HEK293 (cell line): ENCODE measurements around the gene ACOT7.

ENCODE experiments used
- CTCF ChIA-PET: fragments of 350-600 bp; formaldehyde crosslinking; extraction: SDS; loops from one replicate; lab custom pipeline; 2021; ENCODE audit warnings: antibody characterized with exemption; lab: Yijun Ruan, JAX
- POLR2A ChIA-PET: fragments of 300-600 bp; formaldehyde crosslinking; extraction: SDS; loops from one replicate; lab custom pipeline; 2020; ENCODE audit warnings: antibody characterized with exemption, inconsistent platforms; lab: Yijun Ruan, JAX
- H3K27ac ChIP-seq: fragments of 200-500 bp; sonication (Bioruptor generic); 2 replicates; pipeline ENCODE4 v1.5.1; 2014; ENCODE audit warnings: low read depth, low read length, control low read depth, inconsistent platforms; ENCODE audit errors: extremely low read depth
- H3K36me3 ChIP-seq, 2 experiments: fragments of 200-500 bp in 1 of 2; sonication (Bioruptor generic) in 1 of 2; 1 replicate in 1 of 2; 2 replicates in 1 of 2; pipeline ENCODE4 v1.5.1; 2014 to 2017; ENCODE audit warnings: inconsistent platforms in 2 of 2, low read length in 2 of 2; ENCODE audit not compliant: control insufficient read depth in 2 of 2, insufficient read depth in 1 of 2
- H3K4me1 ChIP-seq: fragments of 200-500 bp; sonication (Bioruptor generic); 2 replicates; pipeline ENCODE4 v1.5.1; 2014; ENCODE audit warnings: mild to moderate bottlenecking, low read length, inconsistent platforms; ENCODE audit not compliant: control insufficient read depth, insufficient read depth
- H3K4me3 ChIP-seq: 2 replicates; pipeline ENCODE4 v1.5.1; 2011; ENCODE audit warnings: low read depth, mild to moderate bottlenecking, control low read depth, low read length, moderate library complexity
- H3K9me3 ChIP-seq: fragments of 200-500 bp; sonication (Bioruptor generic); 2 replicates; pipeline ENCODE4 v1.5.1; 2014; ENCODE audit warnings: low read depth, low read length, inconsistent platforms; ENCODE audit not compliant: control insufficient read depth, insufficient read depth
- GLI4 ChIP-seq: fragments of 450-650 bp; formaldehyde crosslinking; IDR thresholded peaks from 2 replicates; pipeline ENCODE4 v1.5.1; 2016; ENCODE audit warnings: missing biosample characterization, missing genetic modification characterization
- KLF8 ChIP-seq: fragments of 450-650 bp; formaldehyde crosslinking; IDR thresholded peaks from 2 replicates; pipeline ENCODE4 v1.5.1; 2016; ENCODE audit warnings: missing biosample characterization, missing genetic modification characterization
- RBAK ChIP-seq: fragments of 450-650 bp; formaldehyde crosslinking; IDR thresholded peaks from 2 replicates; pipeline ENCODE4 v1.5.1; 2016; ENCODE audit warnings: missing biosample characterization, missing genetic modification characterization
- SALL2 ChIP-seq: fragments of 450-650 bp; formaldehyde crosslinking; IDR thresholded peaks from 2 replicates; pipeline ENCODE4 v1.5.0; 2017; ENCODE audit warnings: missing biosample characterization, mild to moderate bottlenecking, missing genetic modification characterization, borderline replicate concordance
- TRIM28 ChIP-seq: IDR thresholded peaks from 2 replicates; pipeline ENCODE4 v1.6.1; 2011; ENCODE audit warnings: low read length, control low read depth, borderline replicate concordance
- YY1 ChIP-seq: fragments of 450-650 bp; formaldehyde crosslinking; IDR thresholded peaks from 2 replicates; pipeline ENCODE4 v1.5.1; 2018; ENCODE audit warnings: missing biosample characterization, missing genetic modification characterization
- ZBTB21 ChIP-seq: fragments of 450-650 bp; formaldehyde crosslinking; IDR thresholded peaks from 2 replicates; pipeline ENCODE4 v1.5.1; 2017; ENCODE audit warnings: missing biosample characterization, missing genetic modification characterization
- ZBTB48 ChIP-seq: fragments of 450-650 bp; formaldehyde crosslinking; IDR thresholded peaks from 2 replicates; pipeline ENCODE4 v1.5.1; 2016; ENCODE audit warnings: missing biosample characterization, missing genetic modification characterization
- ZNF132 ChIP-seq: fragments of 450-650 bp; formaldehyde crosslinking; IDR thresholded peaks from 2 replicates; pipeline ENCODE4 v1.5.1; 2017; ENCODE audit warnings: missing biosample characterization, missing genetic modification characterization, borderline replicate concordance
- ZNF157 ChIP-seq: fragments of 450-650 bp; formaldehyde crosslinking; IDR thresholded peaks from 2 replicates; pipeline ENCODE4 v1.5.1; 2016; ENCODE audit warnings: missing biosample characterization, missing genetic modification characterization
- ZNF211 ChIP-seq: fragments of 450-650 bp; formaldehyde crosslinking; IDR thresholded peaks from 2 replicates; pipeline ENCODE4 v1.5.1; 2016; ENCODE audit warnings: low read depth, missing biosample characterization, missing genetic modification characterization
- ZNF266 ChIP-seq: fragments of 450-650 bp; formaldehyde crosslinking; IDR thresholded peaks from 2 replicates; pipeline ENCODE4 v1.5.1; 2016; ENCODE audit warnings: missing biosample characterization, missing genetic modification characterization, low read depth
- ZNF514 ChIP-seq: fragments of 450-650 bp; formaldehyde crosslinking; IDR thresholded peaks from 2 replicates; pipeline ENCODE4 v1.5.1; 2016; ENCODE audit warnings: missing biosample characterization, missing genetic modification characterization
- ZNF600 ChIP-seq: fragments of 450-650 bp; formaldehyde crosslinking; IDR thresholded peaks from 2 replicates; pipeline ENCODE4 v1.5.1; 2016; ENCODE audit warnings: missing biosample characterization, missing genetic modification characterization
- ZNF610 ChIP-seq: fragments of 450-650 bp; formaldehyde crosslinking; IDR thresholded peaks from 2 replicates; pipeline ENCODE4 v1.5.1; 2016; ENCODE audit warnings: missing biosample characterization, missing genetic modification characterization, borderline replicate concordance
- ZNF624 ChIP-seq: fragments of 450-650 bp; formaldehyde crosslinking; IDR thresholded peaks from 2 replicates; pipeline ENCODE4 v1.5.1; 2017; ENCODE audit warnings: missing biosample characterization, missing genetic modification characterization
- ZNF677 ChIP-seq: fragments of 450-650 bp; IDR thresholded peaks from 2 replicates; pipeline ENCODE4 v1.5.0; 2018; ENCODE audit warnings: missing biosample characterization, mild to moderate bottlenecking, missing genetic modification characterization, moderate library complexity
- ZNF701 ChIP-seq: fragments of 450-650 bp; formaldehyde crosslinking; IDR thresholded peaks from 2 replicates; pipeline ENCODE4 v1.5.1; 2016; ENCODE audit warnings: missing biosample characterization, missing genetic modification characterization
- ZNF776 ChIP-seq: fragments of 450-650 bp; formaldehyde crosslinking; IDR thresholded peaks from 2 replicates; pipeline ENCODE4 v1.5.0; 2017; ENCODE audit warnings: missing biosample characterization, missing genetic modification characterization, borderline replicate concordance
- ZNF843 ChIP-seq: fragments of 450-650 bp; formaldehyde crosslinking; IDR thresholded peaks from 2 replicates; pipeline ENCODE4 v1.5.1; 2016; ENCODE audit warnings: missing biosample characterization, missing genetic modification characterization
- ZSCAN30 ChIP-seq: fragments of 450-650 bp; IDR thresholded peaks from 2 replicates; pipeline ENCODE4 v1.5.1; 2018; ENCODE audit warnings: missing biosample characterization, mild to moderate bottlenecking, missing genetic modification characterization, moderate library complexity
- TF ChIP-seq, protein P1 (sequence below): fragments of 450-650 bp; formaldehyde crosslinking; IDR thresholded peaks from 2 replicates; pipeline ENCODE4 v1.5.1; 2016; ENCODE audit warnings: missing biosample characterization, missing genetic modification characterization
- TF ChIP-seq, protein P2 (sequence below): fragments of 450-650 bp; formaldehyde crosslinking; IDR thresholded peaks from 2 replicates; pipeline ENCODE4 v1.5.1; 2016; ENCODE audit warnings: missing biosample characterization, missing genetic modification characterization
- TF ChIP-seq, protein P3 (sequence below): fragments of 450-650 bp; formaldehyde crosslinking; IDR thresholded peaks from 2 replicates; pipeline ENCODE4 v1.5.1; 2016; ENCODE audit warnings: missing biosample characterization, missing genetic modification characterization
- TF ChIP-seq, protein P4 (sequence below): fragments of 450-650 bp; IDR thresholded peaks from 2 replicates; pipeline ENCODE4 v1.5.1; 2018; ENCODE audit warnings: missing biosample characterization, mild to moderate bottlenecking, missing genetic modification characterization
- TF ChIP-seq, protein P5 (sequence below): fragments of 450-650 bp; formaldehyde crosslinking; IDR thresholded peaks from 2 replicates; pipeline ENCODE4 v1.5.1; 2016; ENCODE audit warnings: missing biosample characterization, missing genetic modification characterization, low read depth
- TF ChIP-seq, protein P6 (sequence below): fragments of 450-650 bp; formaldehyde crosslinking; IDR thresholded peaks from 2 replicates; pipeline ENCODE4 v1.5.1; 2016; ENCODE audit warnings: missing biosample characterization, missing genetic modification characterization

The ACOT7 gene

DNA sequence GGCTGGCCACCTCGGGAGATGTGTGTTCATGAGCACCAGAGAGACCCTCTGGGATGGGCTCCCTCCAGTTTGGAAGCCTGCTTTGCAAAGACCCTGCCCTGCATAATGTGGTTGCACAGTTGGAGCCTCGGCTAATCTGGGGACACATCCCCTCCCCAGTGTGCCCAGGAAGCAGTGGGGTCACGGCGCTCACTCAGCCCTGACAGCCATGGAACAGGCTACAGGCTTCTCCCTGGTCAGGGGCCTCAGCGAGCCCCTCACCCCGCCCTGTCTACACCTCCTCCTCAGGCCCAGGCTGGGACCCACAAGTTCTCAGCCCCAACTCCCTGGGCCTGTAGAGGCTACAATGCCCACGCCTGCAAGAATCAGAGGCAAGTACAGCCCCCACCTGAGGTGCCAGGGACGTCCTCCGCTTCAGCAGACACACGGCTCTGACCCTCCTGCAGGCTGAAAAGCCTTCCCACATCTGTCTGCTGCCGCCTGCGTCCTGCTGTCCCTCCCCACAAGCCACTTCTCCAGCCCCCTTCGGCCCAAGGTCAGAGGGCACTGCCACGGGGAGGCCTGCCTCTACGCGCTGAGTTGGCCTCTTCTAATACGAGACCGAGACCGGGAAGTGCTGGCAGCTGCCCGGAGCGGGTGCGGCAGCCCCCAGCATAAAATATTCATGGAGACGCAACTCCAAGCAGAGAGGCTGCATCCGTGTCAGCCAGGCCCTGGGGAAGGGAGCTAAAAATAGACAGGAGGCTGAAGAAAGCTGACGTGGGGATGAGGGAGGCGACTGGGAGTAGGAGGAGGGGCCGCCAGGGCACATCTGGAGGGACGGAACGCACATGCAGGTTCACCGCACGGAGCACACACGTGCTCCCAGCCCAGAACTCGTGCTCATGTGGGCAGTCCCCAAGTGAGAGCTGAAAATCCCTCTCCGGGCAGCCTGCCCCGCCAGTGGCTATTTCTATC, 117.5 kb downstream of the ACOT7 start:
- Histone ChIP-seq H3K36me3 (peaks cover 0 to 35% of the 10 kb centered on the region in 2 experiments; a peak in 1 of 3 replicates), H3K4me3 (no peak overlapping the region), H3K4me1 (peaks cover 22% of the 10 kb centered on the region), H3K27ac (no peak overlapping the region), H3K9me3 (no peaks in the 10 kb centered on the region)
- ChIA-PET POLR2A (no interaction called here), CTCF (interaction anchor here (0.6 to 1.4 kb wide), 2 partner anchors 86 to 147 kb away, joined by 4 to 5 read pairs; no protein-coding TSS in a partner anchor)
- no peak for TF ChIP-seq KLF8 (tag by site-specific recombination)
- TF ChIP-seq RBAK (tag by site-specific recombination) = no peak
- no peak for TF ChIP-seq ZNF514 (tag by site-specific recombination)
- TF ChIP-seq ZNF132 (tag by site-specific recombination) = no peak
- TF ChIP-seq, protein P1, sequence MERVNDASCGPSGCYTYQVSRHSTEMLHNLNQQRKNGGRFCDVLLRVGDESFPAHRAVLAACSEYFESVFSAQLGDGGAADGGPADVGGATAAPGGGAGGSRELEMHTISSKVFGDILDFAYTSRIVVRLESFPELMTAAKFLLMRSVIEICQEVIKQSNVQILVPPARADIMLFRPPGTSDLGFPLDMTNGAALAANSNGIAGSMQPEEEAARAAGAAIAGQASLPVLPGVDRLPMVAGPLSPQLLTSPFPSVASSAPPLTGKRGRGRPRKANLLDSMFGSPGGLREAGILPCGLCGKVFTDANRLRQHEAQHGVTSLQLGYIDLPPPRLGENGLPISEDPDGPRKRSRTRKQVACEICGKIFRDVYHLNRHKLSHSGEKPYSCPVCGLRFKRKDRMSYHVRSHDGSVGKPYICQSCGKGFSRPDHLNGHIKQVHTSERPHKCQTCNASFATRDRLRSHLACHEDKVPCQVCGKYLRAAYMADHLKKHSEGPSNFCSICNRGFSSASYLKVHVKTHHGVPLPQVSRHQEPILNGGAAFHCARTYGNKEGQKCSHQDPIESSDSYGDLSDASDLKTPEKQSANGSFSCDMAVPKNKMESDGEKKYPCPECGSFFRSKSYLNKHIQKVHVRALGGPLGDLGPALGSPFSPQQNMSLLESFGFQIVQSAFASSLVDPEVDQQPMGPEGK (tag by site-specific recombination) = no peak
- TF ChIP-seq YY1 (tag by site-specific recombination) = no peak
- no peak for TF ChIP-seq GLI4 (tag by site-specific recombination)
- no peak for TF ChIP-seq ZSCAN30
- no peak for TF ChIP-seq ZNF211
- TF ChIP-seq, protein P2, sequence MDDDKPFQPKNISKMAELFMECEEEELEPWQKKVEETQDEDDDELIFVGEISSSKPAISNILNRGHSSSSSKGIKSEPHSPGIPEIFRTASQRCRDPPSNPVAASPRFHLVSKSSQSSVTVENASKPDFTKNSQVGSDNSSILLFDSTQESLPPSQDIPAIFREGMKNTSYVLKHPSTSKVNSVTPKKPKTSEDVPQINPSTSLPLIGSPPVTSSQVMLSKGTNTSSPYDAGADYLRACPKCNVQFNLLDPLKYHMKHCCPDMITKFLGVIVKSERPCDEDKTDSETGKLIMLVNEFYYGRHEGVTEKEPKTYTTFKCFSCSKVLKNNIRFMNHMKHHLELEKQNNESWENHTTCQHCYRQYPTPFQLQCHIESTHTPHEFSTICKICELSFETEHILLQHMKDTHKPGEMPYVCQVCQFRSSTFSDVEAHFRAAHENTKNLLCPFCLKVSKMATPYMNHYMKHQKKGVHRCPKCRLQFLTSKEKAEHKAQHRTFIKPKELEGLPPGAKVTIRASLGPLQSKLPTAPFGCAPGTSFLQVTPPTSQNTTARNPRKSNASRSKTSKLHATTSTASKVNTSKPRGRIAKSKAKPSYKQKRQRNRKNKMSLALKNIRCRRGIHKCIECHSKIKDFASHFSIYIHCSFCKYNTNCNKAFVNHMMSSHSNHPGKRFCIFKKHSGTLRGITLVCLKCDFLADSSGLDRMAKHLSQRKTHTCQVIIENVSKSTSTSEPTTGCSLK (tag by site-specific recombination) = no peak
- no peak for TF ChIP-seq ZNF701 (tag by site-specific recombination)
- TF ChIP-seq ZNF610 = no peak
- TF ChIP-seq, protein P3, sequence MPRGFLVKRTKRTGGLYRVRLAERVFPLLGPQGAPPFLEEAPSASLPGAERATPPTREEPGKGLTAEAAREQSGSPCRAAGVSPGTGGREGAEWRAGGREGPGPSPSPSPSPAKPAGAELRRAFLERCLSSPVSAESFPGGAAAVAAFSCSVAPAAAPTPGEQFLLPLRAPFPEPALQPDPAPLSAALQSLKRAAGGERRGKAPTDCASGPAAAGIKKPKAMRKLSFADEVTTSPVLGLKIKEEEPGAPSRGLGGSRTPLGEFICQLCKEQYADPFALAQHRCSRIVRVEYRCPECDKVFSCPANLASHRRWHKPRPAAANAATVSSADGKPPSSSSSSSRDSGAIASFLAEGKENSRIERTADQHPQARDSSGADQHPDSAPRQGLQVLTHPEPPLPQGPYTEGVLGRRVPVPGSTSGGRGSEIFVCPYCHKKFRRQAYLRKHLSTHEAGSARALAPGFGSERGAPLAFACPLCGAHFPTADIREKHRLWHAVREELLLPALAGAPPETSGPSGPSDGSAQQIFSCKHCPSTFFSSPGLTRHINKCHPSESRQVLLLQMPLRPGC = no peak
- no peak for TF ChIP-seq ZNF843
- no peak for TF ChIP-seq SALL2 (tag by site-specific recombination)
- no peak for TF ChIP-seq ZNF266
- 0 out of 2 replicates have a peak, but pooled peaks have one; percentile 49 for TF ChIP-seq ZNF600 (tag by site-specific recombination)
- TF ChIP-seq ZBTB21 (tag by site-specific recombination) = no peak
- no peak for TF ChIP-seq ZBTB48
- TF ChIP-seq, protein P4, sequence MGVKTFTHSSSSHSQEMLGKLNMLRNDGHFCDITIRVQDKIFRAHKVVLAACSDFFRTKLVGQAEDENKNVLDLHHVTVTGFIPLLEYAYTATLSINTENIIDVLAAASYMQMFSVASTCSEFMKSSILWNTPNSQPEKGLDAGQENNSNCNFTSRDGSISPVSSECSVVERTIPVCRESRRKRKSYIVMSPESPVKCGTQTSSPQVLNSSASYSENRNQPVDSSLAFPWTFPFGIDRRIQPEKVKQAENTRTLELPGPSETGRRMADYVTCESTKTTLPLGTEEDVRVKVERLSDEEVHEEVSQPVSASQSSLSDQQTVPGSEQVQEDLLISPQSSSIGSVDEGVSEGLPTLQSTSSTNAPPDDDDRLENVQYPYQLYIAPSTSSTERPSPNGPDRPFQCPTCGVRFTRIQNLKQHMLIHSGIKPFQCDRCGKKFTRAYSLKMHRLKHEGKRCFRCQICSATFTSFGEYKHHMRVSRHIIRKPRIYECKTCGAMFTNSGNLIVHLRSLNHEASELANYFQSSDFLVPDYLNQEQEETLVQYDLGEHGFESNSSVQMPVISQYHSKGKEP (tag by site-specific recombination) = no peak
- no peak for TF ChIP-seq ZNF157 (tag by site-specific recombination)
- TF ChIP-seq TRIM28 = peak; percentile 58
- TF ChIP-seq, protein P5, sequence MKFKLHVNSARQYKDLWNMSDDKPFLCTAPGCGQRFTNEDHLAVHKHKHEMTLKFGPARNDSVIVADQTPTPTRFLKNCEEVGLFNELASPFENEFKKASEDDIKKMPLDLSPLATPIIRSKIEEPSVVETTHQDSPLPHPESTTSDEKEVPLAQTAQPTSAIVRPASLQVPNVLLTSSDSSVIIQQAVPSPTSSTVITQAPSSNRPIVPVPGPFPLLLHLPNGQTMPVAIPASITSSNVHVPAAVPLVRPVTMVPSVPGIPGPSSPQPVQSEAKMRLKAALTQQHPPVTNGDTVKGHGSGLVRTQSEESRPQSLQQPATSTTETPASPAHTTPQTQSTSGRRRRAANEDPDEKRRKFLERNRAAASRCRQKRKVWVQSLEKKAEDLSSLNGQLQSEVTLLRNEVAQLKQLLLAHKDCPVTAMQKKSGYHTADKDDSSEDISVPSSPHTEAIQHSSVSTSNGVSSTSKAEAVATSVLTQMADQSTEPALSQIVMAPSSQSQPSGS (tag by site-specific recombination) = no peak
- TF ChIP-seq ZNF624 = no peak
- TF ChIP-seq, protein P6, sequence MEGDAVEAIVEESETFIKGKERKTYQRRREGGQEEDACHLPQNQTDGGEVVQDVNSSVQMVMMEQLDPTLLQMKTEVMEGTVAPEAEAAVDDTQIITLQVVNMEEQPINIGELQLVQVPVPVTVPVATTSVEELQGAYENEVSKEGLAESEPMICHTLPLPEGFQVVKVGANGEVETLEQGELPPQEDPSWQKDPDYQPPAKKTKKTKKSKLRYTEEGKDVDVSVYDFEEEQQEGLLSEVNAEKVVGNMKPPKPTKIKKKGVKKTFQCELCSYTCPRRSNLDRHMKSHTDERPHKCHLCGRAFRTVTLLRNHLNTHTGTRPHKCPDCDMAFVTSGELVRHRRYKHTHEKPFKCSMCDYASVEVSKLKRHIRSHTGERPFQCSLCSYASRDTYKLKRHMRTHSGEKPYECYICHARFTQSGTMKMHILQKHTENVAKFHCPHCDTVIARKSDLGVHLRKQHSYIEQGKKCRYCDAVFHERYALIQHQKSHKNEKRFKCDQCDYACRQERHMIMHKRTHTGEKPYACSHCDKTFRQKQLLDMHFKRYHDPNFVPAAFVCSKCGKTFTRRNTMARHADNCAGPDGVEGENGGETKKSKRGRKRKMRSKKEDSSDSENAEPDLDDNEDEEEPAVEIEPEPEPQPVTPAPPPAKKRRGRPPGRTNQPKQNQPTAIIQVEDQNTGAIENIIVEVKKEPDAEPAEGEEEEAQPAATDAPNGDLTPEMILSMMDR (tag by site-specific recombination) = no peak
- no peak for TF ChIP-seq ZNF776
- TF ChIP-seq ZNF677 (tag by site-specific recombination) = no peak
